H9 (cell line): ENCODE data around the gene CLEC3A. TPM values are rescaled to one million over a fixed set of nuclear protein-coding genes. Genes with fewer than 3 reads are reported as not detected.

Experiments used
- DNase-seq: peaks from one replicate; pipeline ENCODE4 v3.0.0-alpha.2; 2017
- H2AFZ ChIP-seq: one replicate; pipeline ENCODE4 v1.6.1; 2013; ENCODE audit warnings: mild to moderate bottlenecking, low read length, control low read depth, moderate library complexity
- H2AK5ac ChIP-seq: 2 replicates; pipeline ENCODE4 v1.6.1; 2013; ENCODE audit warnings: low read length, control low read depth, mixed read lengths; ENCODE audit not compliant: insufficient read length
- H2BK120ac ChIP-seq: one replicate; pipeline ENCODE4 v1.6.1; 2013; ENCODE audit warnings: low read depth, mild to moderate bottlenecking, low read length, control low read depth, inconsistent platforms; ENCODE audit not compliant: poor library complexity, severe bottlenecking
- H2BK12ac ChIP-seq: 2 replicates; pipeline ENCODE4 v1.6.1; 2013; ENCODE audit warnings: low read length, control low read depth, mixed read lengths, low read depth; ENCODE audit not compliant: insufficient read length
- H2BK15ac ChIP-seq: 2 replicates; pipeline ENCODE4 v1.6.1; 2013; ENCODE audit warnings: low read depth, low read length, control low read depth
- H2BK20ac ChIP-seq: one replicate; pipeline ENCODE4 v1.6.1; 2013; ENCODE audit warnings: low read depth, mild to moderate bottlenecking, low read length, control low read depth, inconsistent platforms; ENCODE audit not compliant: poor library complexity, severe bottlenecking
- H2BK5ac ChIP-seq: 2 replicates; pipeline ENCODE4 v1.6.1; 2013; ENCODE audit warnings: low read length, control low read depth, mixed read lengths; ENCODE audit not compliant: insufficient read length
- H3K14ac ChIP-seq: 2 replicates; pipeline ENCODE4 v1.6.1; 2013; ENCODE audit warnings: low read length, control low read depth; ENCODE audit not compliant: insufficient read depth
- H3K18ac ChIP-seq: 2 replicates; pipeline ENCODE4 v1.6.1; 2013; ENCODE audit warnings: low read depth, mild to moderate bottlenecking, mixed read lengths, low read length, control low read depth; ENCODE audit not compliant: insufficient read length
- H3K23ac ChIP-seq: 2 replicates; pipeline ENCODE4 v1.6.1; 2013; ENCODE audit warnings: low read length, control low read depth, mixed read lengths, low read depth; ENCODE audit not compliant: insufficient read length
- H3K23me2 ChIP-seq: 2 replicates; pipeline ENCODE4 v1.6.1; 2013; ENCODE audit warnings: low read depth, mild to moderate bottlenecking, mixed read lengths, low read length, control low read depth; ENCODE audit not compliant: insufficient read length, poor library complexity, severe bottlenecking
- H3K27ac ChIP-seq: 2 replicates; pipeline ENCODE4 v1.5.1; 2013; ENCODE audit warnings: low read length, control low read depth, mixed read lengths, low read depth; ENCODE audit not compliant: insufficient read length
- H3K27me3 ChIP-seq: 2 replicates; pipeline ENCODE4 v1.6.1; 2013; ENCODE audit warnings: low read length, control low read depth, inconsistent platforms; ENCODE audit not compliant: insufficient read depth
- H3K4ac ChIP-seq: 2 replicates; pipeline ENCODE4 v1.6.1; 2013; ENCODE audit warnings: low read depth, mild to moderate bottlenecking, control low read depth, inconsistent platforms, low read length, moderate library complexity
- H3K4me1 ChIP-seq: 2 replicates; pipeline ENCODE4 v1.6.1; 2013; ENCODE audit warnings: low read length, control low read depth, inconsistent platforms; ENCODE audit not compliant: insufficient read depth
- H3K4me2 ChIP-seq: 2 replicates; pipeline ENCODE4 v1.6.1; 2013; ENCODE audit warnings: low read length, control low read depth, mixed read lengths; ENCODE audit not compliant: insufficient read length, insufficient read depth
- H3K56ac ChIP-seq: 2 replicates; pipeline ENCODE4 v1.6.1; 2013; ENCODE audit warnings: low read depth, mild to moderate bottlenecking, mixed read lengths, low read length, control low read depth; ENCODE audit not compliant: insufficient read length
- H3K79me1 ChIP-seq: 2 replicates; pipeline ENCODE4 v1.6.1; 2013; ENCODE audit warnings: low read depth, mild to moderate bottlenecking, moderate library complexity, low read length, control low read depth, inconsistent platforms; ENCODE audit not compliant: insufficient read depth, poor library complexity, severe bottlenecking
- H3K79me2 ChIP-seq: 2 replicates; pipeline ENCODE4 v1.6.1; 2013; ENCODE audit warnings: low read length, control low read depth, inconsistent platforms; ENCODE audit not compliant: insufficient read depth
- H3K9ac ChIP-seq: 2 replicates; pipeline ENCODE4 v1.6.1; 2013; ENCODE audit warnings: low read length, control low read depth, mixed read lengths; ENCODE audit not compliant: insufficient read length; ENCODE audit errors: extremely low read depth
- H3K9me3 ChIP-seq: one replicate; pipeline ENCODE4 v1.6.1; 2013; ENCODE audit warnings: low read depth, low read length, inconsistent platforms; ENCODE audit not compliant: control insufficient read depth
- H3T11ph ChIP-seq: one replicate; pipeline ENCODE4 v1.6.1; 2013; ENCODE audit warnings: mild to moderate bottlenecking, low read length, control low read depth, inconsistent platforms
- H4K20me1 ChIP-seq: one replicate; pipeline ENCODE4 v1.6.1; 2013; ENCODE audit not compliant: control insufficient read depth, insufficient read length, insufficient read depth
- H4K5ac ChIP-seq: 2 replicates; pipeline ENCODE4 v1.6.1; 2013; ENCODE audit warnings: low read depth, mild to moderate bottlenecking, mixed read lengths, low read length, control low read depth; ENCODE audit not compliant: insufficient read length
- H4K8ac ChIP-seq: replicated peaks from 2 replicates; pipeline ENCODE4 v1.6.1; 2013; ENCODE audit warnings: low read length, control low read depth, mixed read lengths, low read depth; ENCODE audit not compliant: insufficient read length
- H4K91ac ChIP-seq: 2 replicates; pipeline ENCODE4 v1.6.1; 2013; ENCODE audit warnings: low read depth, mild to moderate bottlenecking, moderate library complexity, mixed read lengths, low read length, control low read depth; ENCODE audit not compliant: insufficient read length
- H3K27ac Mint-ChIP-seq, 3 experiments: 2 replicates in 2 of 3; 3 replicates in 1 of 3; pipeline ENCODE4 v1.8.0; 2020 to 2021; ENCODE audit warnings: mixed read lengths in 3 of 3, mild to moderate bottlenecking in 1 of 3, moderate library complexity in 1 of 3
- H3K27me3 Mint-ChIP-seq: 2 replicates; pipeline ENCODE4 v1.8.0; 2021; ENCODE audit warnings: low read depth, mild to moderate bottlenecking, moderate library complexity, mixed read lengths
- H3K36me3 Mint-ChIP-seq, 3 experiments: 2 replicates in 2 of 3; 3 replicates in 1 of 3; pipeline ENCODE4 v1.8.0; 2020 to 2021; ENCODE audit warnings: low read depth in 3 of 3, mixed read lengths in 3 of 3; ENCODE audit not compliant: insufficient read depth in 1 of 3
- H3K4me1 Mint-ChIP-seq, 2 experiments: 2 replicates each; pipeline ENCODE4 v1.8.0; 2020; ENCODE audit warnings: mixed read lengths in 2 of 2
- H3K4me3 Mint-ChIP-seq, 2 experiments: 2 replicates in 1 of 2; 3 replicates in 1 of 2; pipeline ENCODE4 v1.8.0; 2020 to 2021; ENCODE audit warnings: mild to moderate bottlenecking in 2 of 2, mixed read lengths in 2 of 2, moderate library complexity in 1 of 2
- H3K9me3 Mint-ChIP-seq, 2 experiments: 2 replicates in 1 of 2; 3 replicates in 1 of 2; pipeline ENCODE4 v1.8.0; 2020; ENCODE audit warnings: mild to moderate bottlenecking in 2 of 2, mixed read lengths in 2 of 2, moderate library complexity in 1 of 2
- WGBS: extraction: QIAGEN DNeasy Blood & Tissue Kit; methylation state at CpG from one replicate; pipeline ENCODE4 v1.1.7; 2013; ENCODE audit warnings: missing lambda C conversion rate, low lambda C conversion rate, mixed read lengths; ENCODE audit not compliant: insufficient read length; ENCODE audit errors: extremely low coverage; 5-methylcytosine and 5-hydroxymethylcytosine counted together
- total RNA-seq: library from RNA; stranded (reverse); gene quantifications from 2 replicates; pipeline ENCODE4 v1.2.1, GENCODE V29; 2021
- TF ChIP-seq, protein P1 (sequence below): fragments of 200-600 bp; sonication (generic); conservative IDR thresholded peaks from 3 replicates; pipeline ENCODE4 v1.8.0; 2021; ENCODE audit warnings: antibody characterized with exemption, mild to moderate bottlenecking

Gene CLEC3A
- total RNA-seq, 1 experiment from 2014 or later: not detected

DNA sequence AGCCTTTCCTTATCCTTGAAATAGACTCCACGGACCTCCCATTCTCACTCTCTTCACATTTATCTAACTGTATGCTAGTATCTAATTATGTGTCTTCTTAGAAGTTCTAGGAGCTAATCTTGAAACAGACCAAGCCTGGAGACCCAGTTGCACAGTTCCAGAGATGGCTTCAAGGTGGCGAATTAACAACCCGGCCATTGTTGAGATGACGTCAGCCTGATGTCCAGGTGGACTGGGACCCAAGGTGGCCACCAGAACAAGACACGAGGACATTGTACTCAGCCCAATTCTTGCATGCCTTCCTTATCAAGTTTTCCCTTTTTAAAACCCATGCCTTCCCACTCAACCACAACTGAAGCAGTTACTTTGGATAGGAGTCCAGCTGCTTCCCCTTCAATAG lies 47.6 kb downstream of the CLEC3A start:
- no peak overlapping the region for H2BK15ac ChIP-seq
- no peak overlapping the region for H3T11ph ChIP-seq
- no peak overlapping the region for H4K91ac ChIP-seq
- no peaks in the 10 kb centered on the region for H3K79me2 ChIP-seq
- no peak overlapping the region for H2BK5ac ChIP-seq
- H2BK20ac ChIP-seq: no peak overlapping the region
- Mint-ChIP-seq H3K36me3 (peaks cover 0 to 3% (median 0%) of the 10 kb centered on the region in 3 experiments; a peak in 1 of 7 replicates), H3K4me3 (no peak overlapping the region), H3K27me3 (peaks cover 100% of the 10 kb centered on the region), H3K9me3 (peaks cover 3 to 23% of the 10 kb centered on the region in 2 experiments; a peak in 4 of 5 replicates), H3K27ac (no peak overlapping the region), H3K4me1 (peaks cover 19 to 21% of the 10 kb centered on the region in 2 experiments)
- no peaks in the 10 kb centered on the region for H3K4me1 ChIP-seq
- no peak overlapping the region for H3K23ac ChIP-seq
- H4K8ac ChIP-seq: no peak overlapping the region
- H3K4ac ChIP-seq: no peak overlapping the region
- H3K9ac ChIP-seq: no peak overlapping the region
- H3K79me1 ChIP-seq: no peaks in the 10 kb centered on the region
- H4K5ac ChIP-seq: no peak overlapping the region
- H2AFZ ChIP-seq: no peak overlapping the region
- no CpG with 5 or more reads among the region's 5 CpGs for WGBS
- no peak overlapping the region for H3K4me2 ChIP-seq
- H2AK5ac ChIP-seq: no peak overlapping the region
- DNase-seq: no peak
- H3K27ac ChIP-seq: no peak overlapping the region
- no peak overlapping the region for H2BK120ac ChIP-seq
- no peak overlapping the region for H3K56ac ChIP-seq
- no peak overlapping the region for H3K14ac ChIP-seq
- H3K18ac ChIP-seq: no peak overlapping the region
- no peak overlapping the region for H2BK12ac ChIP-seq
- no peaks in the 10 kb centered on the region for H4K20me1 ChIP-seq
- no peaks in the 10 kb centered on the region for H3K9me3 ChIP-seq
- no peaks in the 10 kb centered on the region for H3K23me2 ChIP-seq
- TF ChIP-seq, protein P1, sequence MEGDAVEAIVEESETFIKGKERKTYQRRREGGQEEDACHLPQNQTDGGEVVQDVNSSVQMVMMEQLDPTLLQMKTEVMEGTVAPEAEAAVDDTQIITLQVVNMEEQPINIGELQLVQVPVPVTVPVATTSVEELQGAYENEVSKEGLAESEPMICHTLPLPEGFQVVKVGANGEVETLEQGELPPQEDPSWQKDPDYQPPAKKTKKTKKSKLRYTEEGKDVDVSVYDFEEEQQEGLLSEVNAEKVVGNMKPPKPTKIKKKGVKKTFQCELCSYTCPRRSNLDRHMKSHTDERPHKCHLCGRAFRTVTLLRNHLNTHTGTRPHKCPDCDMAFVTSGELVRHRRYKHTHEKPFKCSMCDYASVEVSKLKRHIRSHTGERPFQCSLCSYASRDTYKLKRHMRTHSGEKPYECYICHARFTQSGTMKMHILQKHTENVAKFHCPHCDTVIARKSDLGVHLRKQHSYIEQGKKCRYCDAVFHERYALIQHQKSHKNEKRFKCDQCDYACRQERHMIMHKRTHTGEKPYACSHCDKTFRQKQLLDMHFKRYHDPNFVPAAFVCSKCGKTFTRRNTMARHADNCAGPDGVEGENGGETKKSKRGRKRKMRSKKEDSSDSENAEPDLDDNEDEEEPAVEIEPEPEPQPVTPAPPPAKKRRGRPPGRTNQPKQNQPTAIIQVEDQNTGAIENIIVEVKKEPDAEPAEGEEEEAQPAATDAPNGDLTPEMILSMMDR: no peak
- H3K27me3 ChIP-seq: peaks cover 60% of the 10 kb centered on the region
